ENCODE results near the gene MEI4.
"Not testable (repeated sequence)": the region's sequence is repeated elsewhere in the genome, so short reads cannot be mapped to it uniquely, and the experiment has no call there.

The MEI4 gene

GRCh38 chr6:77813090-77813489, 160.3 kb downstream of the MEI4 start:
- FAIRE-seq: no peak
- no peak for DNase-seq (ENCODE audit: insufficient read length, low spot score)

GRCh38 chr6:77814119-77814518, 161.3 kb downstream of the MEI4 start:
- FAIRE-seq (no peak), DNase-seq (ENCODE audit: insufficient read length, low spot score) (no peak)

DNA sequence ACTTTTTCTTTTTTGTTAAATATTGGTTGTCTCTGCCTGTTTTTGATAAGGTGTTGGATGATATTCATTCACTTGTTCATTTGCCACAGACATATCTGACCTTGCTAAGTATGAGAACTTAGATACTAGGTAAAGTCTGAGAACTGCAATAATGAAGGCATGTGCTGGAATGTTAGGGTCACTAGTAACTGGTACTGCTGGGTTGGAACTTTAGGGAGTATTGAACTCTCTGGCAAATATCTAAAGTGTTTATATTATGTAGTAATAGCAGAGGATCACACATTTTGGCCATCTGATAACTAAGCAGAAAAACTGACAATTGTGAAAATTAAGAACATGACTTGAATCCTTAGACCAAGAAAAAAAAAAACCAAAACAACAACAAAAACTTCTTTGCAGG, 162.7 kb downstream of the MEI4 start:
- FAIRE-seq (no peak), DNase-seq (ENCODE audit: insufficient read length, low spot score) (no peak)

- DNase-seq (ENCODE audit: insufficient read length, low spot score) (no peak), FAIRE-seq (no peak)
Measured at GRCh38 chr6:77816766-77817270, 164.0 kb downstream of the MEI4 start.

- no peak for DNase-seq (ENCODE audit: insufficient read length, low spot score)
- FAIRE-seq: no peak
Measured at GRCh38 chr6:77822265-77822664, 169.4 kb downstream of the MEI4 start.

GRCh38 chr6:77825204-77825603, 172.4 kb downstream of the MEI4 start:
- FAIRE-seq: no peak
- DNase-seq (ENCODE audit: insufficient read length, low spot score): no peak

DNA sequence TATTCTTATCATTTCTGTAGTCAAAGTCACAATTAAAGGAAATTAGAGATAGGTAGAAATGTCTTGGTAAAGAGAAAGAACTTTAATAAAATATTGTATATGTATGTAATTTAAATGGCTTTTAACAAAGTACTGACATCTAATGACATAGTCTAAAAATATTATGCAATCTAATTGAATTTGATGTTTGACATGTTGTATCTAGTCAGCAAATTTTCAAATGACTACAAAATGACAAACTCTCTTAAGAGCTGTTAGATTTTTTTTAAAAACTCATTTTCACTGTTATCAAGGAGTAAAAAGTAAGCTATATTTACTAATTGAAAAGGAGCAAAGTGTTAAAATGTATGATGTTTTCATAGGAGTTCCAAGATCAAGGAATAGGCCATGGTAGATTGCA, 176.9 kb downstream of the MEI4 start:
- DNase-seq (ENCODE audit: insufficient read length, low spot score) (no peak), FAIRE-seq (no peak)

- not testable (repeated sequence) for DNase-seq (ENCODE audit: insufficient read length, low spot score); FAIRE-seq
Measured at GRCh38 chr6:77833749-77834148, 180.9 kb downstream of the MEI4 start.

- DNase-seq (ENCODE audit: insufficient read length, low spot score) (no peak), FAIRE-seq (no peak)
Measured at GRCh38 chr6:77834591-77834996, 181.8 kb downstream of the MEI4 start.

DNA sequence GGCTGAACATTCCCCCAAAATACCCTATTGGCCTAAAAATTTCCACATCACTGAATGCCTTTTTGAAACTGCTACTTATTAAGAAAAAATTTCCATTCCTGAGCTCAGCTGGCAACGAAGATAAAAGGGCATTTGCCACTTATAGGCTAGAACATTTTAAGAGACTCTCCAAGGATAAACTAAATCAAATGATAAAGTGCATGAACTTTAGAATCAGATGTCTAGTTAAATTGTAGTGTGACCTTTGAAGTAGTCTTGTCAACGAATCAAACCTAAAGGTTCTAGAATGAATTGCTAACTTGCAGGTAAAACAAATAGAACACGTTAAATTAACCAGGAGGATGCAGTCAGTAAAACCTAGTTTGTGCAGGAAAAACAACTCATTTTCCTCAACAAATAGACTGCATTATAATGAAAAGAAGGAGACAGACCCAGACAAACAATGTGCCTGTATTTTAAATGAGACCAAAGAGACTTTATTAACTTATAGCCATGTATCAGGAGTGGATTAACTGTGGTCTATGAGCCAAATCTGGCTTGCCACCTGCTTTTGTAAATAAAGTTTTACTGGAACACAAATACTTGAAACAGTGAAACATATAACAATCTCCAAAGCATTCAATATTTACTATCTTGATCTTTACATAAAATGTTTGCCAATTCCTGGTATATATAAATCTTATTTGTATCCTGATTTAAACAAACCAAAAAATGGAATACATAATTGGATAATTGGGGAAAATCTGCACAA, 184.4 kb downstream of the MEI4 start:
- no peak for FAIRE-seq

GRCh38 chr6:77839292-77839691, 186.5 kb downstream of the MEI4 start:
- DNase-seq (ENCODE audit: insufficient read length, low spot score): no peak
- FAIRE-seq: no peak

More for the DNA sequence above, 184.4 kb downstream of the MEI4 start:
- DNase-seq (ENCODE audit: insufficient read length, low spot score): no peak

DNA sequence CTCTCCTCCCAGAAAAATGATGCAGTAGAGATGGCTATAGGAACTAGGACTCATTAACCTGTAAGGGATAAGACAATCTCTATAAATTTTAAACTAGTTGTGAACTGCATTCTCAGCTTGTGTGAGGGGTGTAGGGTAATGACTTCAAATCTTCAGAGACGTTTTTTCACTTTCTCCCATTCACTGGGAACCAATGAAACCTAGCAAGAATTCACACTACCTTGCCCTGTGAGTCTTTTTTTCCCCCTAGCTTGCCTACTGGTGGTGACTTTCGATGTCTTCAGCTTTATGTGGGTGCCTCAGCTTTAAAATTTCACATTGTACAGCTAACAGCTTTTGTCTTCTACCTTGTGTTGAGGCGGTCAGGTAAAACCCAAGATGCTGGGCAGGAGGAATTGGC, 192.0 kb downstream of the MEI4 start:
- FAIRE-seq (no peak), DNase-seq (ENCODE audit: insufficient read length, low spot score) (no peak)

DNA sequence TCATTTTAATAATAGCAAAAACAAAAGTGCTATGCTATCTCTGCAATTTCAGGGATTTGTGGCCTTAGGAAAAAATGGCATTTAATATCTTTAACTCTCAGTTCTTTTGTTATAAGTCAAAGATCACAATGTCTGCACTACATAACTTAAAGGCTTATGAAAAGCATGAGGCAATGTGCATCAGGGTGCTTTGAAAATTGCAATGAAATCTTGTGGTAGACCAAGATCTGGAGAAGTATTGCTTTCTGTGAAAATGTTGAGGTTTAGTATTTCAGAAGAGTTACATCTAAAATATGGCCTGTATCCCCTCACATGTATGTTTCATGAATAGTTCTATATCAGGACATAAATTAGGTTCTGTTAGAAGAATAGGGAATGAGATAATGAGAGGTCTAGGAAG, 200.6 kb downstream of the MEI4 start:
- DNase-seq (ENCODE audit: insufficient read length, low spot score) (no peak), FAIRE-seq (no peak)

- no peak for DNase-seq (ENCODE audit: insufficient read length, low spot score)
- no peak for FAIRE-seq
Measured at GRCh38 chr6:77856391-77856790, 203.6 kb downstream of the MEI4 start.

DNA sequence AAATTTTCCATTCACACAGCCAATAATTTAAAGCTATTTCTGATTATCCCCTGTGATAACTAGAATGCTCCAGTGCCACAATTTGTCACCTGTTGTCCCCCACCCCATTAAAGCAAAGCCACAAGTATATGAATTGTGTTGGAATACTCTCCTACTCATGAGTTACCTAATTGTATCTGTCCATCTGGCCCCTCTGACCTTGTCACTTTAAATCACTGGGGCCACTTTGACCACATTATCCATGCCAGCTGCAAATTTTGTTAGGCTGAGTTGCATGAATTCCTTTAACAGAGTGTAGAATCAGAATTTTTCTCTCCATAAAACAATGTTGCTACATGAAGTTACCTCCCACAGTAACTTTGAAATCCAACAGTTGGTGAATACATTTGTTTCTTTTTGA, 204.6 kb downstream of the MEI4 start:
- DNase-seq (ENCODE audit: insufficient read length, low spot score): no peak
- FAIRE-seq: no peak

DNA sequence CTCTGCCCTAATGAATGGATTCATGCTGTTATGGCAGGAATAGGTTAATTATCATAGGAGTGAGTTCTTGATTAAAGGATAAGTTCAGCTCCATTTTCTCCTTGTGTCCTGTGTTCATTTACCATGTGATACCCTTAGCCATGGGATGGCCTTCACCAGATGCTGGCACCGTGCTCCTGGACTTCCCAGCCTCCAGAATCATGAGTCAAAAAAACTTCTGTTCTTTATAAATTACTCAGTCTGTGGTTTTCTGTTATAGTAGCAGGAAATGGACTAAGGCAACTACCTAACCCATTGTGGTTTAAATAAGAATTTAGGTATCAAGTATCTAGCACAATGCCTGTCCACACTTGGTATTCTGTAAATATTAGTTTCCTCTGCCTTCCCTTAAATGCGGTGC, 223.5 kb downstream of the MEI4 start:
- no peak for FAIRE-seq
- no peak for DNase-seq (ENCODE audit: insufficient read length, low spot score)

DNA sequence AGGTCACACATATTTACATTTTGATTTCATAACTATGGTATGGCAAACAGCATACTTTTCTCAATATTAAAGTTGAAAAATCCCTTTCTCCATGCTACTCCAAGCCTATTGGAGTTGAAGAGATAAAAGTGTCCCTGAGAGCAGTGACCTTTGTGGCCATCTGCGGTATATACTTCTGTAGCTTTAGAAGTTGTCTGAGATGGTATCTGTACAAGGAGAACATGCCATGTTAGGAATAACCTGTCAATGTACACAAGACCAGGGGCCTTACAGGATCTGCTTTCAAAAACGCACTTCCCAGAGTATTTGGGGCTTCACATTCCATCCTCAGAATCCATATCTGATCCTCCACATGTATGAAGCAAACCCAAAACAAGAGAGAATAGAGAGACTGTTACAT, 226.7 kb downstream of the MEI4 start:
- FAIRE-seq: no peak
- DNase-seq (ENCODE audit: insufficient read length, low spot score): no peak

DNA sequence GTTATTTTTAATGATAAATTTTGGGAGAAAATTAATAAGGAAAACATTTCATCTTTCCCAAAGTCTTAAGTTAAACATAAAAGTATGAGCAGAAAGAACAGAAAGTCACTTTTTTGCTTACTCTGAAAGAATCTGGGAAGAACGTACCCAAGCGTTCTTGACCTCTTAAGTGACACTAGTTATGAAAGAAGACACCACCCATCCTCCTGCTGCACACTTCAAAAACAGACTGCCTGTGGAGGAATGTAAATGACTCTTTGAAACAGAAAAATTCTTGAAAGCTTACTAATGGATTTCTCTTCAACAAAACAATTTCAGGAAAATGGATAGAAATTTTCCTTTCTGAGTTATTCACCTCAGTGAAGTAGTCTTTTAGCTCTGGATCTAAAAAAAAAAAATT, 227.7 kb downstream of the MEI4 start:
- FAIRE-seq (no peak), DNase-seq (ENCODE audit: insufficient read length, low spot score) (no peak)

DNA sequence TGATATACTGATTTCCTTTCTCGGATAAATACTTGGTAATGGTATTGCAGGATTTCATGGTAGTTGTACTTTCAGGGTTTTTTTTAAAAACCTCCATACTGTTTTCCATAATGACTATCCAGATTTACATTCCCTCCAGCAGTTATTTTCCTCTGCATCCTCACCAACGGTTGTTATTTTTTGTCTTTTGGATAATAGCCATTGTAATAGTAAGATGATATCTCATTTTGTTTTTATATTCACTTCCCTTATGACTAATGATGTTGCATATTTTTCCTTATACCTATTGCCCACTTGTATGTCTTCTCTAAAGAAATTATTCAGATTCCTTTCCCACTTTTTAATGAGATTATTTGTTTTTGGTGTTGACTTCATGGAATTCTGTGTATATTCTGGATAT, 231.0 kb downstream of the MEI4 start:
- DNase-seq (ENCODE audit: insufficient read length, low spot score) (no peak), FAIRE-seq (no peak)

DNA sequence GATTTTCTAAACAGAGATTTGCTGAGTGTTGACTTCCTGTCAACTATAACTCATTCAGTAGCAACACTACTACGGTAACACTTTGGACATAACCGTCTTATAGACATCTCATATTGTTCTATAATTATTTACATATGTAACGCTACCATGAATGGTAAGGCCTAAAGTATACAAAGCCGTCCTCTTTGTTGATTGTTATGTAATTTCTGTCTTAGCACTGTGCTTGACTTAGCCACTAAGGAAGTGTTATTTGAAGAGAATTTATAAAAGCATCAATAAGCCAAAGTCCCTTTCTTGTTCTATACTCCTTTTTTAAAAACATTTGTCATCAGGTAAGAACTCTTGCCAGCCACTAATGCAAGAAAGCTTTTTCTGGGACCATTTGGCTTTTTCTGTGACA, 240.6 kb downstream of the MEI4 start:
- DNase-seq (ENCODE audit: insufficient read length, low spot score) (no peak), FAIRE-seq (no peak)

GRCh38 chr6:77906070-77906469, 253.2 kb downstream of the MEI4 start:
- FAIRE-seq (no peak), DNase-seq (ENCODE audit: insufficient read length, low spot score) (no peak)

DNA sequence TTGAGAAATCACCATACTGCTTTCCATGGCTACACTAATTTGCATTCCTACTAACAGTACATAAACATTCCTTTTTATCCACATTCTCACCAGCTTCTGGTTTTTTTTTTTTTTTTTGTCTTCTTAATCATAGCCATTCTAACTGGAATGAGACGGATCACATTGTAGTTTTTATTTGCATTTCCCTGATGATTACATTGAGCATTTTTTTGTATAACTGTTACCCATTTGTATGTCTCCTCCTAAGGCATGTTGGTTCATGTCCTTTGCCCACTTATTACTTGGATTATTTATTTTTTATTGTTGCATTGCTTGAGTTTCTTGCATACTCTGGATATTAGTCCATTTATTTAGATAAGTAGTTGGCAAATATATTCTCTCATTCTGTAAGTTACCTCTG, 258.0 kb downstream of the MEI4 start:
- no peak for FAIRE-seq

GRCh38 chr6:77926198-77926751, 273.4 kb downstream of the MEI4 start:
- no peak for FAIRE-seq
- DNase-seq (ENCODE audit: insufficient read length, low spot score): no peak

More for the DNA sequence above, 258.0 kb downstream of the MEI4 start:
- no peak for DNase-seq (ENCODE audit: insufficient read length, low spot score)
